IMR-90 (cell line): ENCODE measurements around the gene BTBD17. TPM values are rescaled to one million over a fixed set of nuclear protein-coding genes. Genes with fewer than 3 reads are reported as not detected.

ENCODE experiments used
- ATAC-seq: fragments of 200-7000 bp; cut with Tn5 transposase; 2 replicates; pipeline ENCODE4 v1.9.1; 2020; ENCODE audit warnings: low read depth, mild to moderate bottlenecking, moderate library complexity
- BruUV-seq: library from RNA; stranded (reverse); fragments of 400-500 nt; replicated peaks from 2 replicates; lab custom pipeline; 2021; lab: Mats Ljungman, UMichigan
- CTCF ChIA-PET: fragments of 300-600 bp; formaldehyde crosslinking; extraction: SDS; loops from one replicate; lab custom pipeline; 2021; ENCODE audit warnings: antibody characterized with exemption; lab: Yijun Ruan, JAX
- POLR2A ChIA-PET: fragments of 300-600 bp; sonication (Branson Sonifier 250); formaldehyde crosslinking; loops from one replicate; lab custom pipeline; 2022; ENCODE audit warnings: antibody characterized with exemption; ENCODE audit not compliant: unreplicated experiment; lab: Charles Lee
- DNase-seq: peaks from one replicate; pipeline ENCODE4 v3.0.0; 2013
- H2AFZ ChIP-seq: replicated peaks from 2 replicates; pipeline ENCODE3; 2013; ENCODE audit warnings: low read length, mild to moderate bottlenecking; ENCODE audit not compliant: poor library complexity
- H2AK5ac ChIP-seq: 2 replicates; pipeline ENCODE4 v1.6.1; 2013; ENCODE audit warnings: low read depth, low read length, inconsistent platforms
- H2AK9ac ChIP-seq: replicated peaks from 2 replicates; pipeline ENCODE3; 2013; ENCODE audit warnings: mild to moderate bottlenecking, low read depth, low read length, moderate library complexity; ENCODE audit not compliant: poor library complexity
- H2BK120ac ChIP-seq: 2 replicates; pipeline ENCODE4 v1.6.1; 2013; ENCODE audit warnings: low read depth, low read length, inconsistent platforms
- H2BK15ac ChIP-seq: 3 replicates; pipeline ENCODE4 v1.6.1; 2013; ENCODE audit warnings: low read depth, low read length, inconsistent platforms
- H2BK20ac ChIP-seq: 2 replicates; pipeline ENCODE4 v1.6.1; 2013; ENCODE audit warnings: low read depth, mild to moderate bottlenecking, inconsistent platforms, low read length, moderate library complexity
- H2BK5ac ChIP-seq: 2 replicates; pipeline ENCODE4 v1.6.1; 2013; ENCODE audit warnings: mild to moderate bottlenecking, low read depth, low read length, inconsistent platforms; ENCODE audit not compliant: poor library complexity, severe bottlenecking
- H3K14ac ChIP-seq: replicated peaks from 2 replicates; pipeline ENCODE4 v1.6.1; 2013; ENCODE audit warnings: low read depth, low read length, inconsistent platforms
- H3K18ac ChIP-seq: 2 replicates; pipeline ENCODE4 v1.6.1; 2013; ENCODE audit warnings: low read depth, low read length, control low read depth
- H3K23ac ChIP-seq: 2 replicates; pipeline ENCODE4 v1.6.1; 2013; ENCODE audit warnings: low read depth, low read length, inconsistent platforms
- H3K27ac ChIP-seq: 2 replicates; pipeline ENCODE4 v1.5.1; 2013; ENCODE audit warnings: mild to moderate bottlenecking, control low read depth, low read length; ENCODE audit not compliant: insufficient read depth
- H3K27me3 ChIP-seq: 2 replicates; pipeline ENCODE4 v1.6.1; 2013; ENCODE audit warnings: low read length; ENCODE audit not compliant: control insufficient read depth, insufficient read depth
- H3K36me3 ChIP-seq: 2 replicates; pipeline ENCODE4 v1.6.1; 2013; ENCODE audit warnings: low read length, mixed read lengths; ENCODE audit not compliant: control insufficient read depth, insufficient read depth
- H3K4ac ChIP-seq: 2 replicates; pipeline ENCODE4 v1.6.1; 2013; ENCODE audit warnings: low read depth, low read length, inconsistent platforms
- H3K4me1 ChIP-seq: 2 replicates; pipeline ENCODE4 v1.6.1; 2013; ENCODE audit warnings: low read length, mixed read lengths; ENCODE audit not compliant: control insufficient read depth, insufficient read depth
- H3K4me2 ChIP-seq: 2 replicates; pipeline ENCODE4 v1.6.1; 2013; ENCODE audit warnings: low read depth, mild to moderate bottlenecking, control low read depth, low read length, moderate library complexity
- H3K4me3 ChIP-seq: 2 replicates; pipeline ENCODE4 v1.5.1; 2013; ENCODE audit warnings: low read depth, mild to moderate bottlenecking, control low read depth, low read length, moderate library complexity; ENCODE audit not compliant: insufficient read depth
- H3K56ac ChIP-seq: 2 replicates; pipeline ENCODE4 v1.6.1; 2013; ENCODE audit warnings: low read length, inconsistent platforms; ENCODE audit not compliant: insufficient read depth; ENCODE audit errors: extremely low read depth
- H3K79me1 ChIP-seq, 2 experiments: 2 replicates each; pipeline ENCODE4 v1.6.1; 2013; ENCODE audit warnings: low read length in 2 of 2, inconsistent platforms in 1 of 2, low read depth in 1 of 2
- H3K9ac ChIP-seq: 2 replicates; pipeline ENCODE4 v1.6.1; 2013; ENCODE audit warnings: low read depth, low read length, control low read depth
- H3K9me1 ChIP-seq: 2 replicates; pipeline ENCODE4 v1.6.1; 2013; ENCODE audit warnings: low read length, inconsistent platforms; ENCODE audit not compliant: insufficient read depth
- H3K9me3 ChIP-seq: 2 replicates; pipeline ENCODE4 v1.6.1; 2013; ENCODE audit warnings: low read length; ENCODE audit not compliant: control insufficient read depth, insufficient read depth
- H4K20me1 ChIP-seq: 2 replicates; pipeline ENCODE4 v1.6.1; 2013; ENCODE audit warnings: low read length, inconsistent platforms; ENCODE audit not compliant: insufficient read depth
- H4K5ac ChIP-seq: 2 replicates; pipeline ENCODE4 v1.6.1; 2013; ENCODE audit warnings: mild to moderate bottlenecking, low read depth, low read length, control low read depth
- H4K8ac ChIP-seq, 2 experiments: 2 replicates each; pipeline ENCODE4 v1.6.1; 2013; ENCODE audit warnings: low read depth in 2 of 2, low read length in 2 of 2, control low read depth in 1 of 2, inconsistent platforms in 1 of 2
- H4K91ac ChIP-seq: 2 replicates; pipeline ENCODE4 v1.6.1; 2013; ENCODE audit warnings: low read depth, low read length, inconsistent platforms; ENCODE audit not compliant: insufficient read depth
- BHLHE40 ChIP-seq: fragments of 150-350 bp; IDR thresholded peaks from 2 replicates; pipeline ENCODE4 v1.6.1; 2016; ENCODE audit warnings: mild to moderate bottlenecking, low read depth, low read length
- CEBPB ChIP-seq: IDR thresholded peaks from 2 replicates; pipeline ENCODE4 v1.6.1; 2012; ENCODE audit warnings: low read depth, low read length, improper control_type of control experiment
- CHD1 ChIP-seq: IDR thresholded peaks from 2 replicates; pipeline ENCODE4 v1.6.1; 2012; ENCODE audit warnings: low read depth, low read length, improper control_type of control experiment
- FOS ChIP-seq: fragments of 150-350 bp; IDR thresholded peaks from 2 replicates; pipeline ENCODE4 v1.6.1; 2016; ENCODE audit warnings: low read depth, low read length
- MAFK ChIP-seq: IDR thresholded peaks from 2 replicates; pipeline ENCODE4 v1.6.1; 2012; ENCODE audit warnings: low read depth, low read length, improper control_type of control experiment
- MAZ ChIP-seq: IDR thresholded peaks from 2 replicates; pipeline ENCODE4 v1.6.1; 2012; ENCODE audit warnings: low read depth, mild to moderate bottlenecking, low read length, improper control_type of control experiment, moderate library complexity, borderline replicate concordance
- MXI1 ChIP-seq: IDR thresholded peaks from 2 replicates; pipeline ENCODE4 v1.6.1; 2012; ENCODE audit warnings: low read depth, mild to moderate bottlenecking, low read length, moderate library complexity, borderline replicate concordance
- NFE2L2 ChIP-seq: fragments of 150-350 bp; IDR thresholded peaks from 2 replicates; pipeline ENCODE4 v1.6.1; 2016; ENCODE audit warnings: low read depth, mild to moderate bottlenecking, low read length
- POLR2A ChIP-seq: IDR thresholded peaks from 2 replicates; pipeline ENCODE4 v1.6.1; 2012; ENCODE audit warnings: mild to moderate bottlenecking, low read depth, low read length
- RAD21 ChIP-seq: IDR thresholded peaks from 2 replicates; pipeline ENCODE4 v1.6.1; 2012; ENCODE audit warnings: low read length, improper control_type of control experiment
- RCOR1 ChIP-seq: IDR thresholded peaks from 2 replicates; pipeline ENCODE4 v1.6.1; 2012; ENCODE audit warnings: mild to moderate bottlenecking, low read length, improper control_type of control experiment; ENCODE audit not compliant: insufficient replicate concordance
- RFX5 ChIP-seq: IDR thresholded peaks from 2 replicates; pipeline ENCODE4 v1.8.0; 2012; ENCODE audit warnings: low read depth, mild to moderate bottlenecking, low read length, moderate library complexity
- SMC3 ChIP-seq: fragments of 150-350 bp; IDR thresholded peaks from 2 replicates; pipeline ENCODE4 v1.6.1; 2016; ENCODE audit warnings: low read depth, mild to moderate bottlenecking, antibody characterized with exemption, low read length, moderate library complexity
- WGBS, 2 experiments: methylation state at CpG; one replicate each; pipeline versions ENCODE4 v1.1.5 to v1.1.7; 2013; ENCODE audit warnings: missing lambda C conversion rate in 2 of 2; ENCODE audit not compliant: insufficient read length in 1 of 2; ENCODE audit errors: extremely low coverage in 2 of 2; 5-methylcytosine and 5-hydroxymethylcytosine counted together
- dilution Hi-C: fragments of 300-500 bp; cut with HindIII; formaldehyde crosslinking; loops from one replicate; pipeline ENCODE4 v1.14.3; 2018; ENCODE audit warnings: low sequenced_read_pairs; ENCODE audit not compliant: unreplicated experiment
- in situ Hi-C: fragments of 300-500 bp; cut with MboI; formaldehyde crosslinking; loops from 3 replicates; pipeline ENCODE4 v1.14.3; 2019; ENCODE audit warnings: low sequenced_read_pairs, inconsistent platforms, mixed read lengths
- intact Hi-C: fragments of 100-400 bp; cut with micrococcal nuclease; formaldehyde crosslinking; loops from 2 replicates; pipeline ENCODE4 v1.10.0; 2022
- polyA plus RNA-seq, 3 experiments: library from polyadenylated mRNA; depleted of rRNA; stranded (reverse); fragments of >200 nt; gene quantifications; 2 replicates each; pipeline ENCODE4 v1.2.3, GENCODE V29; 2012; ENCODE audit warnings: low replicate concordance in 1 of 3
- total RNA-seq: library from RNA; depleted of rRNA; stranded (reverse); fragments of >200 nt; gene quantifications from 2 replicates; pipeline ENCODE4 v1.2.3, GENCODE V29; 2012
- TF ChIP-seq, protein P1 (sequence below): fragments of 150-350 bp; IDR thresholded peaks from 2 replicates; pipeline ENCODE4 v1.6.1; 2017; ENCODE audit warnings: mild to moderate bottlenecking, antibody characterized with exemption, low read length, low read depth
- TF ChIP-seq, protein P2 (sequence below): conservative IDR thresholded peaks from 2 replicates; pipeline ENCODE4 v1.5.1; 2012; ENCODE audit warnings: mild to moderate bottlenecking, low read depth, low read length, improper control_type of control experiment
- TF ChIP-seq, protein P3 (sequence below): fragments of 150-350 bp; IDR thresholded peaks from 2 replicates; pipeline ENCODE4 v1.6.1; 2016; ENCODE audit warnings: low read depth, mild to moderate bottlenecking, low read length, moderate library complexity, borderline replicate concordance

Gene BTBD17
- total and polyA plus RNA-seq, 2 of the 4 experiments (the other 2 are of a cell fraction), result not detected

DNA sequence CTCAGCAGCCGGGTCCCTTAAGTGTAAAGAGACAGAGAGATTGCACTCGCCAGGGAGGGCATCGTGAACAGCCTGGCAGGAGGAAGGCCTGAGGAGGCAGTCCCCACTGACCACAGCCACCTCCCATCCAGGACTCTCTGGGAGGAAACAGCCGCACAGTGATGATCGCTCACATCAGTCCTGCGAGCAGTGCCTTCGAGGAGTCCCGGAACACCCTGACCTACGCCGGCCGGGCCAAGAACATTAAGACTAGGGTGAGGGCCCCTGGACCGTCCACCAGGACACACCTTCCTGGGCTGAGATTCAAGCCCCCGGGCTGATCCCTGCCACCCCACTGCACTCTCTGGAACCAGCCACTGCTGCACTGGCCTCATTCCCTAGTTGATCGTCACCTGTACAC, 14.0 kb downstream of the BTBD17 start:
- H3K9me3 ChIP-seq, result no peaks in the 10 kb centered on the region
- H3K27me3 ChIP-seq, result peaks cover 5% of the 10 kb centered on the region; the same call in 1 of the 2 replicates
- WGBS, 2 experiments, result 86% methylated on average over 7 of the region's 14 CpGs; no CpG with 5 or more reads in 1 of the 2 experiments
- no peak overlapping the region for H3K27ac ChIP-seq
- no peak overlapping the region for H3K4me2 ChIP-seq
- no peaks in the 10 kb centered on the region for H3K4me1 ChIP-seq
- H4K8ac ChIP-seq, result no peak overlapping the region
- H3K4me3 ChIP-seq, result no peak overlapping the region
- TF ChIP-seq MAFK, result no peak
- TF ChIP-seq, protein P1, sequence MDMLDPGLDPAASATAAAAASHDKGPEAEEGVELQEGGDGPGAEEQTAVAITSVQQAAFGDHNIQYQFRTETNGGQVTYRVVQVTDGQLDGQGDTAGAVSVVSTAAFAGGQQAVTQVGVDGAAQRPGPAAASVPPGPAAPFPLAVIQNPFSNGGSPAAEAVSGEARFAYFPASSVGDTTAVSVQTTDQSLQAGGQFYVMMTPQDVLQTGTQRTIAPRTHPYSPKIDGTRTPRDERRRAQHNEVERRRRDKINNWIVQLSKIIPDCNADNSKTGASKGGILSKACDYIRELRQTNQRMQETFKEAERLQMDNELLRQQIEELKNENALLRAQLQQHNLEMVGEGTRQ, result no peak
- TF ChIP-seq, protein P2, sequence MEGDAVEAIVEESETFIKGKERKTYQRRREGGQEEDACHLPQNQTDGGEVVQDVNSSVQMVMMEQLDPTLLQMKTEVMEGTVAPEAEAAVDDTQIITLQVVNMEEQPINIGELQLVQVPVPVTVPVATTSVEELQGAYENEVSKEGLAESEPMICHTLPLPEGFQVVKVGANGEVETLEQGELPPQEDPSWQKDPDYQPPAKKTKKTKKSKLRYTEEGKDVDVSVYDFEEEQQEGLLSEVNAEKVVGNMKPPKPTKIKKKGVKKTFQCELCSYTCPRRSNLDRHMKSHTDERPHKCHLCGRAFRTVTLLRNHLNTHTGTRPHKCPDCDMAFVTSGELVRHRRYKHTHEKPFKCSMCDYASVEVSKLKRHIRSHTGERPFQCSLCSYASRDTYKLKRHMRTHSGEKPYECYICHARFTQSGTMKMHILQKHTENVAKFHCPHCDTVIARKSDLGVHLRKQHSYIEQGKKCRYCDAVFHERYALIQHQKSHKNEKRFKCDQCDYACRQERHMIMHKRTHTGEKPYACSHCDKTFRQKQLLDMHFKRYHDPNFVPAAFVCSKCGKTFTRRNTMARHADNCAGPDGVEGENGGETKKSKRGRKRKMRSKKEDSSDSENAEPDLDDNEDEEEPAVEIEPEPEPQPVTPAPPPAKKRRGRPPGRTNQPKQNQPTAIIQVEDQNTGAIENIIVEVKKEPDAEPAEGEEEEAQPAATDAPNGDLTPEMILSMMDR, result no peak
- no peak for TF ChIP-seq SMC3
- TF ChIP-seq RFX5, result no peak
- TF ChIP-seq POLR2A, result no peak
- TF ChIP-seq MXI1, result no peak
- TF ChIP-seq, protein P3, sequence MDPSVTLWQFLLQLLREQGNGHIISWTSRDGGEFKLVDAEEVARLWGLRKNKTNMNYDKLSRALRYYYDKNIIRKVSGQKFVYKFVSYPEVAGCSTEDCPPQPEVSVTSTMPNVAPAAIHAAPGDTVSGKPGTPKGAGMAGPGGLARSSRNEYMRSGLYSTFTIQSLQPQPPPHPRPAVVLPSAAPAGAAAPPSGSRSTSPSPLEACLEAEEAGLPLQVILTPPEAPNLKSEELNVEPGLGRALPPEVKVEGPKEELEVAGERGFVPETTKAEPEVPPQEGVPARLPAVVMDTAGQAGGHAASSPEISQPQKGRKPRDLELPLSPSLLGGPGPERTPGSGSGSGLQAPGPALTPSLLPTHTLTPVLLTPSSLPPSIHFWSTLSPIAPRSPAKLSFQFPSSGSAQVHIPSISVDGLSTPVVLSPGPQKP, result no peak
- TF ChIP-seq CHD1, result no peak
- no peak for TF ChIP-seq RCOR1
- TF ChIP-seq BHLHE40, result no peak
- TF ChIP-seq FOS, result no peak
- TF ChIP-seq CEBPB, result no peak
- TF ChIP-seq RAD21, result no peak
- TF ChIP-seq NFE2L2, result no peak
- no peak for TF ChIP-seq MAZ
- no peak overlapping the region for H3K23ac ChIP-seq
- no peak overlapping the region for H3K56ac ChIP-seq
- H2AK9ac ChIP-seq, result no peak overlapping the region
- no peak overlapping the region for H3K18ac ChIP-seq
- H3K9me1 ChIP-seq, result no peaks in the 10 kb centered on the region
- ATAC-seq (no peak), DNase-seq (no peak)
- in situ Hi-C loops (no loop called here), dilution Hi-C loops (no loop called here), intact Hi-C loops (no loop called here)
- no peaks in the 10 kb centered on the region for H3K79me1 ChIP-seq
- no peak overlapping the region for H2AK5ac ChIP-seq
- H2BK5ac ChIP-seq, result no peak overlapping the region
- no peak overlapping the region for H2BK15ac ChIP-seq
- H3K4ac ChIP-seq, result no peak overlapping the region
- CTCF ChIA-PET, result no interaction called here
- H4K20me1 ChIP-seq, result no peaks in the 10 kb centered on the region
- no peak overlapping the region for H2AFZ ChIP-seq
- H2BK20ac ChIP-seq, result no peak overlapping the region
- H3K9ac ChIP-seq, result no peak overlapping the region
- H3K14ac ChIP-seq, result no peak overlapping the region
- no peak overlapping the region for H4K5ac ChIP-seq
- no peak overlapping the region for H4K91ac ChIP-seq
- BruUV-seq, result no TSS peak
- no peaks in the 10 kb centered on the region for H3K36me3 ChIP-seq
- POLR2A ChIA-PET, result no interaction called here
- no peak overlapping the region for H2BK120ac ChIP-seq
